ENCODE data around the gene ANKH.

- no peak for TF ChIP-seq HMGXB4 (CRISPR knock-in tag; IDR thresholded peaks at IDR 0.05; ENCODE audit: borderline replicate concordance)
- TF ChIP-seq JUN (IDR thresholded peaks at IDR 0.05), result no peak
- no peak for TF ChIP-seq CTCF (IDR thresholded peaks at IDR 0.05)
- no peak for TF ChIP-seq EP300 (IDR thresholded peaks at IDR 0.05)
- no peak for TF ChIP-seq ZFP36 (IDR thresholded peaks at IDR 0.05; ENCODE audit: borderline replicate concordance, partially characterized antibody)
- no peak for TF ChIP-seq POLR2A (IDR thresholded peaks at IDR 0.05; ENCODE audit: low read length)
- TF ChIP-seq, protein P1, sequence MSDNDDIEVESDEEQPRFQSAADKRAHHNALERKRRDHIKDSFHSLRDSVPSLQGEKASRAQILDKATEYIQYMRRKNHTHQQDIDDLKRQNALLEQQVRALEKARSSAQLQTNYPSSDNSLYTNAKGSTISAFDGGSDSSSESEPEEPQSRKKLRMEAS (IDR thresholded peaks at IDR 0.05), result no peak
Observed at GRCh38 chr5:14909369-14909768, 37.8 kb upstream of the ANKH start.
